ENCODE data around the gene MAP1B. TPM values are rescaled to one million over a fixed set of nuclear protein-coding genes. Genes with fewer than 3 reads are reported as not detected.

MAP1B gene
- total and polyA plus RNA-seq, 9 of the 15 experiments (the other 6 are each of a cell fraction or from before 2014, with no cell fraction given): 5.2 to 66.1 (median 17.3) TPM

- TF ChIP-seq EWSR1 (IDR thresholded peaks at IDR 0.05; ENCODE audit: borderline replicate concordance, low read depth, partially characterized antibody) (no peak), KAT7 (CRISPR knock-in tag; IDR thresholded peaks at IDR 0.05; ENCODE audit: borderline replicate concordance) (no peak), EP400 (IDR thresholded peaks at IDR 0.05) (peak; percentile 21; the same call in 1 of the 2 replicates), TRIM28 (IDR thresholded peaks at IDR 0.05) (no peak), SIN3A (IDR thresholded peaks at IDR 0.05; ENCODE audit: borderline replicate concordance in 2 of 2, control insufficient read depth in 1 of 2, low read depth in 2 of 2, low read length in 2 of 2) (no peak), ETS2 (tag; IDR thresholded peaks at IDR 0.05; ENCODE audit: borderline replicate concordance, poor library complexity, severe bottlenecking) (no peak), ZFX (CRISPR knock-in tag; IDR thresholded peaks at IDR 0.05) (0 out of 2 replicates have a peak, but pooled peaks have one; percentile 13), RBM39 (optimal IDR thresholded peaks at IDR 0.05; ENCODE audit: low read depth, low read length) (no peak), FOS (IDR thresholded peaks at IDR 0.05; ENCODE audit: extremely low read depth, insufficient read length) (no peak), CBX2 (IDR thresholded peaks at IDR 0.05; ENCODE audit: insufficient read depth, low read length, poor library complexity, severe bottlenecking) (no peak), LEF1 (IDR thresholded peaks at IDR 0.05) (no peak), ZNF217 (CRISPR knock-in tag; IDR thresholded peaks at IDR 0.05) (no peak), STAT5A (IDR thresholded peaks at IDR 0.05; ENCODE audit: borderline replicate concordance, low read length) (no peak), ZNF518B (CRISPR knock-in tag; IDR thresholded peaks at IDR 0.05) (no peak), NFXL1 (CRISPR knock-in tag; IDR thresholded peaks at IDR 0.05) (no peak), ZNF592 (IDR thresholded peaks at IDR 0.05) (peak; percentile 62; the same call in 1 of the 2 replicates), EHMT2 (IDR thresholded peaks at IDR 0.05) (peak; percentile 86), WHSC1 (IDR thresholded peaks at IDR 0.05; ENCODE audit: low read length) (no peak), TCF7L2 (IDR thresholded peaks at IDR 0.05; ENCODE audit: low read depth, low read length) (no peak), TAF15 (IDR thresholded peaks at IDR 0.05; ENCODE audit: low read depth, low read length) (no peak)
- TF ChIP-seq, protein P1, sequence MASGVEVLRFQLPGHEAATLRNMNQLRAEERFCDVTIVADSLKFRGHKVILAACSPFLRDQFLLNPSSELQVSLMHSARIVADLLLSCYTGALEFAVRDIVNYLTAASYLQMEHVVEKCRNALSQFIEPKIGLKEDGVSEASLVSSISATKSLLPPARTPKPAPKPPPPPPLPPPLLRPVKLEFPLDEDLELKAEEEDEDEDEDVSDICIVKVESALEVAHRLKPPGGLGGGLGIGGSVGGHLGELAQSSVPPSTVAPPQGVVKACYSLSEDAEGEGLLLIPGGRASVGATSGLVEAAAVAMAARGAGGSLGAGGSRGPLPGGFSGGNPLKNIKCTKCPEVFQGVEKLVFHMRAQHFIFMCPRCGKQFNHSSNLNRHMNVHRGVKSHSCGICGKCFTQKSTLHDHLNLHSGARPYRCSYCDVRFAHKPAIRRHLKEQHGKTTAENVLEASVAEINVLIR (CRISPR knock-in tag; IDR thresholded peaks at IDR 0.05): no peak
Observed at GRCh38 chr5:72245951-72246532, 138.8 kb downstream of the MAP1B start (continued).

All from K562 (cell line).